ENCODE results near the gene CIDEA. TPM values are rescaled to one million over a fixed set of nuclear protein-coding genes. Genes with fewer than 3 reads are reported as not detected.

CIDEA gene
- total RNA-seq, 1 donor from 2014 or later: not detected

DNA sequence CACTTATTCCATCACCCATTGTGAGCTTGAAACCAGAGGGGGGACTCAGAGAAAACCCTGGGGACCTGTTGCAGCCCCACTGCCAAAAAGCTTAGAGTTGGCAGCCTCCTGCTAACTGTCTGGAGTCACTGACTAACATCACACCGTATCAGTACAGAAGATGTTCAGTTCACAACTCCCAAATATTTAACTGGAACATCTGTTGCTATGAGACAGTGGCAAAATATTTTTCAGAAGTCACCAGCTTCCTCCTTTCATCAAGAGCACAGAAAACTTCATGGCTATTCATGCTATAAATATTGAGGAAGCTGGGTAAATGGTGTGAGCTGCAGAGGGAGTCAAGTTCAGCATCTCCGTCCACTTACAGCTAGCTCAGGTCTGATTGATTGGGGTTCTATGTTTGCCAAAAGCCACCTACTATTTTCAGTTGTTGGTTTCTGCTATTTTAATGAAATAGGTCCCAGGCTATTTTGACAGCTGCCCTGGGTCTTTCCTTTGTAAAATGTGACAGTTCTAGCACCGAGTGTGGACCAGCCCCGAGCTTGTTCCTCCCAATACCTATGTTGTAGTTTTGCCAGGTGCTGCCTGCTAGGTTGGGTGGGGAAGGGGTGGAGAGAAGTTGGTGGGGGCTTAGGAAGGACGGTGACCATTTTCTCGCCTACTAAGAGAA lies 63.6 kb downstream of the CIDEA start:
- Histone ChIP-seq H3K9me3 (no peaks in the 10 kb centered on the region), H3K27ac (peak overlapping the region; percentile 66), H3K4me1 (peaks cover 43% of the 10 kb centered on the region), H3K36me3 (peaks cover 63% of the 10 kb centered on the region), H3K27me3 (ENCODE audit: low read depth) (no peaks in the 10 kb centered on the region), H3K4me3 (no peak overlapping the region)
- ATAC-seq (peak; percentile 65 to 83), DNase-seq (no peak)
- TF ChIP-seq, protein P1, sequence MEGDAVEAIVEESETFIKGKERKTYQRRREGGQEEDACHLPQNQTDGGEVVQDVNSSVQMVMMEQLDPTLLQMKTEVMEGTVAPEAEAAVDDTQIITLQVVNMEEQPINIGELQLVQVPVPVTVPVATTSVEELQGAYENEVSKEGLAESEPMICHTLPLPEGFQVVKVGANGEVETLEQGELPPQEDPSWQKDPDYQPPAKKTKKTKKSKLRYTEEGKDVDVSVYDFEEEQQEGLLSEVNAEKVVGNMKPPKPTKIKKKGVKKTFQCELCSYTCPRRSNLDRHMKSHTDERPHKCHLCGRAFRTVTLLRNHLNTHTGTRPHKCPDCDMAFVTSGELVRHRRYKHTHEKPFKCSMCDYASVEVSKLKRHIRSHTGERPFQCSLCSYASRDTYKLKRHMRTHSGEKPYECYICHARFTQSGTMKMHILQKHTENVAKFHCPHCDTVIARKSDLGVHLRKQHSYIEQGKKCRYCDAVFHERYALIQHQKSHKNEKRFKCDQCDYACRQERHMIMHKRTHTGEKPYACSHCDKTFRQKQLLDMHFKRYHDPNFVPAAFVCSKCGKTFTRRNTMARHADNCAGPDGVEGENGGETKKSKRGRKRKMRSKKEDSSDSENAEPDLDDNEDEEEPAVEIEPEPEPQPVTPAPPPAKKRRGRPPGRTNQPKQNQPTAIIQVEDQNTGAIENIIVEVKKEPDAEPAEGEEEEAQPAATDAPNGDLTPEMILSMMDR (IDR thresholded peaks at IDR 0.05): no peak
- intact Hi-C loops (cut with DNase I): no loop called here

DNA sequence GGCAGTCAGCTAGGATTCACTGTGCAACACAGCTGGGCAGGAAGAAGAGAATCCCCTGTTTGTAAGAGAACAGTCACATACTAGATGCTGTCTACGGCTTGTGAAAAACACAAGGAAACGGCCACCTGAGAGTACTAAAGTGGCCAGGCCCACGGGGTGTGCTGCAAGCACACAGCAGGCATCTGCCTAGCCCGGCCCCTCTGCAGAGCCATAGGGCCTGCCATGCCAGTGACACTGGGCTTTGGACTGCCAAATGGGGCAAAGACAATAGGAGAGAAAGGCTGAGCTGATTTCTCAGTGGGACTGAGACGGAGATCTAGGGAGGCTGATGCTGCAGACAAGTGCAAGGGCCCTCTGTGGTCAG lies 64.2 kb downstream of the CIDEA start:
- intact Hi-C loops (cut with DNase I): no loop called here
- TF ChIP-seq, protein P1 (IDR thresholded peaks at IDR 0.05): no peak
- DNase-seq: no peak
- no peaks in the 10 kb centered on the region for H3K27me3 ChIP-seq (ENCODE audit: low read depth)
- no peaks in the 10 kb centered on the region for H3K9me3 ChIP-seq
- peaks cover 43% of the 10 kb centered on the region for H3K4me1 ChIP-seq
- peak overlapping the region; percentile 66 for H3K27ac ChIP-seq
- no peak overlapping the region for H3K4me3 ChIP-seq
- peaks cover 63% of the 10 kb centered on the region for H3K36me3 ChIP-seq
- peak; percentile 10 to 16 for ATAC-seq

DNA sequence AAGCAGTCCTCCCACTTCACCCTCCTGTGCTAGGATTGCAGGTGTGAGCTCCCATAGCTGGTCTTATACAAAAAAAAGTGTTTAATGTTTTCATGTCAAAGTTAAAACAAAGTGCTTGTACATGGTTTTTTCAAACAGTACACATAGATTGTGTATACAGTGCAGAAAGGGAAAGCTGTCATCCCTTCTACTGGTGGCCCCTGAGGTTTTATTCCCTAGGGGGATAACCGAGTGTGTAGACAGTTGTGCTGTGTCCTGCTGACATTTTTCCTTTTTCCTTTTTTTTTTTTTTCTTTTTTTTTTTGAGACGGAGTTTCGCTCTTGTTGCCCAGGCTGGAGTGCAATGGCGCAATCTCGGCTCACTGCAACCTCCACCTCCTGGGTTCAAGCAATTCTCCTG lies 64.7 kb downstream of the CIDEA start:
- no peak for DNase-seq
- H3K4me3 ChIP-seq: no peak overlapping the region
- H3K4me1 ChIP-seq: peaks cover 42% of the 10 kb centered on the region
- peak in 1 of 2 donors; percentile 3 for ATAC-seq
- TF ChIP-seq, protein P1 (IDR thresholded peaks at IDR 0.05): no peak
- intact Hi-C loops (cut with DNase I): no loop called here
- no peak overlapping the region for H3K27ac ChIP-seq
- H3K9me3 ChIP-seq: no peaks in the 10 kb centered on the region
- H3K27me3 ChIP-seq (ENCODE audit: low read depth): no peaks in the 10 kb centered on the region
- H3K36me3 ChIP-seq: peaks cover 63% of the 10 kb centered on the region

DNA sequence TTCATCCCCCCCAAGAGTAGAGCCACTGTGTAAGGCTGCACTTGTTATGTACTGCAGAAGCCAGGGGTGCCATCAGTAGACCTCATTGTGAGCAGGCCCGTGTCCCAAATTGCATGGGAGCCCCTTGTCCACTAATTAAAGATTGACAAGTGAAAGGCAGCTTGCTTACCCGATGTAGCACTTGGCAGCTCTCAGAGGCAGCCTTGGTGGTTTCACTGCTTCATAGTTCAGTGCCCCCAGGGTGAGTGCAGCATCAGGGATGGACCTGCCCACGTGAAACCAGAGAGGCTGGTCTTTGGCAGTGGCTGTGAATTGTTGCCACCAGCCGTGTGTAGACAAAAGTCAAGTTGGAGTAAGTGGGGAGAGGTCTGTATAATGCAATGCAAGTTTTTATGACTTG lies 67.2 kb downstream of the CIDEA start:
- intact Hi-C loops (cut with DNase I): no loop called here
- TF ChIP-seq, protein P1 (IDR thresholded peaks at IDR 0.05): no peak
- Histone ChIP-seq H3K4me3 (no peak overlapping the region), H3K9me3 (no peaks in the 10 kb centered on the region), H3K4me1 (peaks cover 22% of the 10 kb centered on the region), H3K27ac (no peak overlapping the region), H3K27me3 (ENCODE audit: low read depth) (no peaks in the 10 kb centered on the region), H3K36me3 (peaks cover 69% of the 10 kb centered on the region)
- DNase-seq: no peak
- no peak for ATAC-seq

DNA sequence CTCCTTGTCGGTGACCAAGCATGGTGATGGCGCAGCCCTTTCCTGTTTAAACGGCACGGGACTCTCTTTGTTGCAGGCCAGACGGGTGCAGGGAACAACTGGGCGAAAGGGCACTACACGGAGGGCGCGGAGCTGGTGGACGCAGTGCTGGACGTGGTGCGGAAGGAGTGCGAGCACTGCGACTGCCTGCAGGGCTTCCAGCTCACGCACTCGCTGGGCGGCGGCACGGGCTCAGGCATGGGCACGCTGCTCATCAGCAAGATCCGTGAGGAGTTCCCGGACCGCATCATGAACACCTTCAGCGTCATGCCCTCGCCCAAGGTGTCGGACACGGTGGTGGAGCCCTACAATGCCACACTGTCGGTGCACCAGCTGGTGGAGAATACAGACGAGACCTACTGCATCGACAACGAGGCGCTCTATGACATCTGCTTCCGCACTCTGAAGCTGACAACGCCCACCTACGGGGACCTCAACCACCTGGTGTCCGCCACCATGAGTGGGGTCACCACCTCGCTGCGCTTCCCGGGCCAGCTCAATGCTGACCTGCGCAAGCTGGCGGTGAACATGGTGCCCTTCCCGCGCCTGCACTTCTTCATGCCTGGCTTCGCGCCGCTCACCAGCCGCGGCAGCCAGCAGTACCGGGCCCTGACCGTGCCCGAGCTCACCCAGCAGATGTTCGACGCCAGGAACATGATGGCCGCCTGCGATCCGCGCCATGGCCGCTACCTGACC lies 71.0 kb downstream of the CIDEA start:
- Histone ChIP-seq H3K36me3 (peaks cover 89% of the 10 kb centered on the region), H3K4me3 (no peak overlapping the region), H3K27me3 (ENCODE audit: low read depth) (no peaks in the 10 kb centered on the region), H3K27ac (no peak overlapping the region), H3K9me3 (no peaks in the 10 kb centered on the region), H3K4me1 (peaks cover 7% of the 10 kb centered on the region)
- DNase-seq: no peak
- intact Hi-C loops (cut with DNase I): no loop called here
- TF ChIP-seq, protein P1 (IDR thresholded peaks at IDR 0.05): no peak
- no peak for ATAC-seq

All from lower lobe of right lung (tissue), 2 donors.